MM.1S (cell line): ENCODE measurements around the gene SH2D4B.

Experiments
- DNase-seq: peaks from one replicate; pipeline ENCODE4 v3.0.0-alpha.2; 2015
- H2AFZ ChIP-seq: fragments of 300-600 bp; sonication (generic); 2 replicates; pipeline ENCODE4 v1.6.0; 2016; ENCODE audit warnings: antibody characterized with exemption, low read length
- H3F3A ChIP-seq: fragments of 300-600 bp; sonication (generic); 2 replicates; pipeline ENCODE4 v1.6.1; 2016; ENCODE audit warnings: mild to moderate bottlenecking, antibody characterized with exemption, low read length, moderate library complexity, mixed read lengths; ENCODE audit not compliant: insufficient read depth
- H3K27ac ChIP-seq: fragments of 300-600 bp; sonication (generic); 2 replicates; pipeline ENCODE4 v1.5.1; 2016; ENCODE audit warnings: mild to moderate bottlenecking, low read length
- H3K27me3 ChIP-seq: fragments of 300-600 bp; sonication (generic); replicated peaks from 2 replicates; pipeline ENCODE4 v1.6.0; 2016; ENCODE audit warnings: low read length; ENCODE audit not compliant: insufficient read depth
- H3K36me3 ChIP-seq: fragments of 300-600 bp; sonication (generic); replicated peaks from 2 replicates; pipeline ENCODE4 v1.6.1; 2016; ENCODE audit warnings: mild to moderate bottlenecking, low read length, mixed read lengths; ENCODE audit not compliant: insufficient read depth
- H3K4me1 ChIP-seq: fragments of 300-600 bp; sonication (generic); 2 replicates; pipeline ENCODE4 v1.6.1; 2016; ENCODE audit warnings: low read length, mixed read lengths
- H3K4me2 ChIP-seq: fragments of 300-600 bp; sonication (generic); 2 replicates; pipeline ENCODE4 v1.6.0; 2016; ENCODE audit warnings: low read depth, low read length
- H3K4me3 ChIP-seq: fragments of 300-600 bp; sonication (generic); 2 replicates; pipeline ENCODE4 v1.5.1; 2016; ENCODE audit warnings: low read length, mixed read lengths
- H3K79me2 ChIP-seq: fragments of 300-600 bp; sonication (generic); 2 replicates; pipeline ENCODE4 v1.6.1; 2016; ENCODE audit warnings: mixed run types, low read length, mixed read lengths
- H3K9ac ChIP-seq: fragments of 300-600 bp; sonication (generic); 2 replicates; pipeline ENCODE4 v1.6.1; 2016; ENCODE audit warnings: low read length, mixed read lengths
- H3K9me2 ChIP-seq: fragments of 300-600 bp; sonication (generic); replicated peaks from 2 replicates; pipeline ENCODE4 v1.6.1; 2016; ENCODE audit warnings: mild to moderate bottlenecking, low read length, mixed read lengths; ENCODE audit not compliant: insufficient read depth
- H3K9me3 ChIP-seq: fragments of 300-600 bp; sonication (generic); replicated peaks from 2 replicates; pipeline ENCODE4 v1.6.1; 2016; ENCODE audit warnings: mild to moderate bottlenecking, low read length, mixed read lengths; ENCODE audit not compliant: insufficient read depth
- H4K20me1 ChIP-seq: fragments of 300-600 bp; sonication (generic); 2 replicates; pipeline ENCODE4 v1.6.1; 2016; ENCODE audit warnings: mild to moderate bottlenecking, low read length, moderate library complexity, mixed read lengths; ENCODE audit not compliant: insufficient read depth
- CTCF ChIP-seq: fragments of 300-600 bp; sonication (generic); IDR thresholded peaks from 2 replicates; pipeline ENCODE4 v1.5.1; 2016; ENCODE audit warnings: antibody characterized with exemption, low read length, mixed read lengths
- EZH2 ChIP-seq: fragments of 300-600 bp; sonication (generic); optimal IDR thresholded peaks from 2 replicates; pipeline ENCODE3; 2017; ENCODE audit warnings: low read depth, mild to moderate bottlenecking, antibody characterized with exemption, low read length, mixed read lengths
- EZH2phosphoT487 ChIP-seq: fragments of 300-600 bp; sonication (generic); IDR thresholded peaks from 2 replicates; pipeline ENCODE4 v1.6.1; 2018; ENCODE audit warnings: antibody characterized with exemption, low read length

Gene SH2D4B

GRCh38 chr10:80518143-80518806 lies 19.4 kb upstream of the SH2D4B start:
- Histone ChIP-seq H3K9me3 (no peaks in the 10 kb centered on the region), H3K27me3 (no peaks in the 10 kb centered on the region), H3K79me2 (no peaks in the 10 kb centered on the region), H3K4me1 (no peaks in the 10 kb centered on the region), H3K4me3 (no peak overlapping the region), H3K9me2 (no peaks in the 10 kb centered on the region), H3K4me2 (no peak overlapping the region), H3K36me3 (no peaks in the 10 kb centered on the region), H3F3A (no peaks in the 10 kb centered on the region), H2AFZ (no peak overlapping the region), H3K27ac (no peak overlapping the region), H4K20me1 (no peaks in the 10 kb centered on the region), H3K9ac (no peak overlapping the region)
- no peak for TF ChIP-seq CTCF
- no peak for TF ChIP-seq EZH2phosphoT487
- TF ChIP-seq EZH2 = no peak
- DNase-seq = no peak

GRCh38 chr10:80518807-80519360 lies 18.8 kb upstream of the SH2D4B start:
- H3K79me2 ChIP-seq = no peaks in the 10 kb centered on the region
- no peak overlapping the region for H3K4me2 ChIP-seq
- no peaks in the 10 kb centered on the region for H3K27me3 ChIP-seq
- no peaks in the 10 kb centered on the region for H3K4me1 ChIP-seq
- H3K9me2 ChIP-seq = no peaks in the 10 kb centered on the region
- no peak overlapping the region for H3K9ac ChIP-seq
- H2AFZ ChIP-seq = no peak overlapping the region
- no peaks in the 10 kb centered on the region for H3F3A ChIP-seq
- TF ChIP-seq EZH2phosphoT487 (no peak), EZH2 (no peak), CTCF (no peak)
- no peaks in the 10 kb centered on the region for H4K20me1 ChIP-seq
- H3K9me3 ChIP-seq = no peaks in the 10 kb centered on the region
- H3K36me3 ChIP-seq = no peaks in the 10 kb centered on the region
- H3K27ac ChIP-seq = no peak overlapping the region
- no peak overlapping the region for H3K4me3 ChIP-seq
- no peak for DNase-seq

- H3K9me3 ChIP-seq = no peaks in the 10 kb centered on the region
- no peak overlapping the region for H3K4me2 ChIP-seq
- H3K4me3 ChIP-seq = no peak overlapping the region
- no peak for DNase-seq
- H3K4me1 ChIP-seq = no peaks in the 10 kb centered on the region
- H3K36me3 ChIP-seq = no peaks in the 10 kb centered on the region
- H2AFZ ChIP-seq = no peak overlapping the region
- H3F3A ChIP-seq = no peaks in the 10 kb centered on the region
- no peak overlapping the region for H3K9ac ChIP-seq
- H4K20me1 ChIP-seq = no peaks in the 10 kb centered on the region
- H3K9me2 ChIP-seq = no peaks in the 10 kb centered on the region
- H3K27ac ChIP-seq = no peak overlapping the region
- TF ChIP-seq EZH2 = no peak
- TF ChIP-seq CTCF = no peak
- no peak for TF ChIP-seq EZH2phosphoT487
- no peaks in the 10 kb centered on the region for H3K27me3 ChIP-seq
- H3K79me2 ChIP-seq = no peaks in the 10 kb centered on the region
Observed at GRCh38 chr10:80519936-80520650, 17.6 kb upstream of the SH2D4B start.
